Chondrocyte (in vitro differentiated cells): Measurements from ENCODE around the gene MYO1D. TPM values are rescaled to one million over a fixed set of nuclear protein-coding genes. Genes with fewer than 3 reads are reported as not detected.
A peak's percentile ranks its signal among the peaks of the same experiment; 100 is the strongest.

Experiments
- DNase-seq: peaks from one replicate; pipeline ENCODE4 v3.0.0; 2021; ENCODE audit warnings: mixed read lengths, low spot score
- H3K27ac Mint-ChIP-seq: one replicate; pipeline ENCODE4 v1.8.0; 2021; ENCODE audit warnings: mild to moderate bottlenecking, moderate library complexity, mixed read lengths; ENCODE audit not compliant: unreplicated experiment
- H3K27me3 Mint-ChIP-seq: 2 replicates; pipeline ENCODE4 v1.8.0; 2021; ENCODE audit warnings: low read depth, mixed read lengths
- H3K36me3 Mint-ChIP-seq: 2 replicates; pipeline ENCODE4 v1.8.0; 2021; ENCODE audit warnings: low read depth, mixed read lengths
- H3K4me1 Mint-ChIP-seq: 2 replicates; pipeline ENCODE4 v1.8.0; 2021; ENCODE audit warnings: low read depth, mild to moderate bottlenecking, mixed read lengths
- H3K4me3 Mint-ChIP-seq: one replicate; pipeline ENCODE4 v1.8.0; 2021; ENCODE audit warnings: mild to moderate bottlenecking, moderate library complexity, mixed read lengths; ENCODE audit not compliant: unreplicated experiment
- H3K9me3 Mint-ChIP-seq: 2 replicates; pipeline ENCODE4 v1.8.0; 2021; ENCODE audit warnings: low read depth, mixed read lengths
- total RNA-seq: library from RNA; stranded (reverse); gene quantifications from 3 replicates; pipeline ENCODE4 v1.2.1, GENCODE V29; 2021
- TF ChIP-seq, protein P1 (sequence below): fragments of 200-600 bp; sonication (generic); IDR thresholded peaks from 2 replicates; pipeline ENCODE4 v1.5.0; 2021; ENCODE audit warnings: antibody characterized with exemption, mild to moderate bottlenecking, moderate library complexity

The MYO1D gene
- total RNA-seq, 1 donor from 2014 or later = 107 TPM

GRCh38 chr17:32514606-32515005 lies 362.3 kb downstream of the MYO1D start:
- no peaks in the 10 kb centered on the region for H3K27me3 Mint-ChIP-seq
- no peak overlapping the region for H3K27ac Mint-ChIP-seq
- no peaks in the 10 kb centered on the region for H3K9me3 Mint-ChIP-seq
- no peak overlapping the region for H3K4me3 Mint-ChIP-seq
- H3K36me3 Mint-ChIP-seq = peaks cover 3% of the 10 kb centered on the region
- DNase-seq = no peak
- H3K4me1 Mint-ChIP-seq = peaks cover 5% of the 10 kb centered on the region
- TF ChIP-seq, protein P1, sequence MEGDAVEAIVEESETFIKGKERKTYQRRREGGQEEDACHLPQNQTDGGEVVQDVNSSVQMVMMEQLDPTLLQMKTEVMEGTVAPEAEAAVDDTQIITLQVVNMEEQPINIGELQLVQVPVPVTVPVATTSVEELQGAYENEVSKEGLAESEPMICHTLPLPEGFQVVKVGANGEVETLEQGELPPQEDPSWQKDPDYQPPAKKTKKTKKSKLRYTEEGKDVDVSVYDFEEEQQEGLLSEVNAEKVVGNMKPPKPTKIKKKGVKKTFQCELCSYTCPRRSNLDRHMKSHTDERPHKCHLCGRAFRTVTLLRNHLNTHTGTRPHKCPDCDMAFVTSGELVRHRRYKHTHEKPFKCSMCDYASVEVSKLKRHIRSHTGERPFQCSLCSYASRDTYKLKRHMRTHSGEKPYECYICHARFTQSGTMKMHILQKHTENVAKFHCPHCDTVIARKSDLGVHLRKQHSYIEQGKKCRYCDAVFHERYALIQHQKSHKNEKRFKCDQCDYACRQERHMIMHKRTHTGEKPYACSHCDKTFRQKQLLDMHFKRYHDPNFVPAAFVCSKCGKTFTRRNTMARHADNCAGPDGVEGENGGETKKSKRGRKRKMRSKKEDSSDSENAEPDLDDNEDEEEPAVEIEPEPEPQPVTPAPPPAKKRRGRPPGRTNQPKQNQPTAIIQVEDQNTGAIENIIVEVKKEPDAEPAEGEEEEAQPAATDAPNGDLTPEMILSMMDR = no peak

DNA sequence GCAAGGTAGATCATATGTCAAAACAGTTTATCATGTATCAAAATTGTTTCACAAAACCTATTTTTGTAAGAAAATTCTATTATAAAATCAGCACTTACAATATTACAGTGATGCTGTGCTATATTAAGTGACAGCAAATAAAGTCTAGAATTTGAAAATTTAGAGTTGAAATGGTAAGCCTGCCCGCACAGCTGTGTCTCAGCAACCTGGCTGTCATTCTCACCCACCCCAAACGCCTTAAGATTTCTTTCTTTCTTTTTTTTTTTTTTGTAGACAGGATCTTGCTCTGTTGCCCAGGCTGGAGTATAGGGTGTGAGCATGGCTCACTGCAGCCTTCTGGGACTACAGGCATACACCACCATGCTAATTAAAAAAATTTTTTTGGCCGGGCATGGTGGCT lies 363.3 kb downstream of the MYO1D start:
- Mint-ChIP-seq H3K9me3 (no peaks in the 10 kb centered on the region), H3K27ac (no peak overlapping the region), H3K4me1 (no peaks in the 10 kb centered on the region), H3K36me3 (peaks cover 3% of the 10 kb centered on the region), H3K4me3 (no peak overlapping the region), H3K27me3 (no peaks in the 10 kb centered on the region)
- DNase-seq = no peak
- TF ChIP-seq, protein P1 = no peak

DNA sequence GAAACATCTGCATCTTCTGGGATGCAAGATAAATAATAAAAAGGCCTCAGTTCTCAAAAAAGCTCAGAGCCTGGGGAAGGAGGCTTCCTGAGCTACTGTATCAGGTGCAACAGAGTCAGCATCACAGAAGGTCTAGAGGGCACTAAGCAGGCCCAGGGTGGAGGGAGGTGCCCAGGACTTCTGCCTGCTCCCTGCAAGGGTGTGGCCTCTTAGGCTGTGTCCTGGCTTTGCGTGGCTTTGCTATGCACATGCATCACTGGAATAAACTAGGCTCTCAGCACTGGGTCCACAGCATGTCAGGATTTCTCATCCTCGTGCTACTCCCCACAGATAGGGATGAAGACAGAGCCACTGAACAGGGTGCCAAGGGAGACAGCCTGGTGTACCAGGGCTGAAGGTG lies 364.6 kb downstream of the MYO1D start:
- Mint-ChIP-seq H3K4me1 (no peaks in the 10 kb centered on the region), H3K9me3 (no peaks in the 10 kb centered on the region), H3K27ac (no peak overlapping the region), H3K27me3 (no peaks in the 10 kb centered on the region), H3K4me3 (no peak overlapping the region), H3K36me3 (peaks cover 3% of the 10 kb centered on the region)
- TF ChIP-seq, protein P1 = no peak
- no peak for DNase-seq

GRCh38 chr17:32510466-32510865 lies 366.5 kb downstream of the MYO1D start:
- H3K36me3 Mint-ChIP-seq = peaks cover 3% of the 10 kb centered on the region
- H3K9me3 Mint-ChIP-seq = no peaks in the 10 kb centered on the region
- no peaks in the 10 kb centered on the region for H3K27me3 Mint-ChIP-seq
- TF ChIP-seq, protein P1 = no peak
- no peak overlapping the region for H3K27ac Mint-ChIP-seq
- peak; percentile 67 for DNase-seq
- H3K4me3 Mint-ChIP-seq = no peak overlapping the region
- peaks cover 2% of the 10 kb centered on the region for H3K4me1 Mint-ChIP-seq

GRCh38 chr17:32508926-32509325 lies 368.0 kb downstream of the MYO1D start:
- TF ChIP-seq, protein P1 = no peak
- peaks cover 18% of the 10 kb centered on the region for H3K4me1 Mint-ChIP-seq
- no peaks in the 10 kb centered on the region for H3K27me3 Mint-ChIP-seq
- no peaks in the 10 kb centered on the region for H3K9me3 Mint-ChIP-seq
- H3K4me3 Mint-ChIP-seq = no peak overlapping the region
- peak; percentile 81 for DNase-seq
- no peak overlapping the region for H3K27ac Mint-ChIP-seq
- H3K36me3 Mint-ChIP-seq = peaks cover 3% of the 10 kb centered on the region
